Neural progenitor cell (in vitro differentiated cells): ENCODE measurements around the gene ODF2.

ENCODE experiments used
- EZH2phosphoT487 ChIP-seq: fragments of 200-600 bp; sonication (generic); IDR thresholded peaks from 2 replicates; pipeline ENCODE4 v1.6.1; 2017; ENCODE audit warnings: antibody characterized with exemption
- TF ChIP-seq, protein P1 (sequence below): fragments of 200-600 bp; sonication (generic); IDR thresholded peaks from 2 replicates; pipeline ENCODE4 v1.5.1; 2017; ENCODE audit warnings: antibody characterized with exemption, mild to moderate bottlenecking

DNA sequence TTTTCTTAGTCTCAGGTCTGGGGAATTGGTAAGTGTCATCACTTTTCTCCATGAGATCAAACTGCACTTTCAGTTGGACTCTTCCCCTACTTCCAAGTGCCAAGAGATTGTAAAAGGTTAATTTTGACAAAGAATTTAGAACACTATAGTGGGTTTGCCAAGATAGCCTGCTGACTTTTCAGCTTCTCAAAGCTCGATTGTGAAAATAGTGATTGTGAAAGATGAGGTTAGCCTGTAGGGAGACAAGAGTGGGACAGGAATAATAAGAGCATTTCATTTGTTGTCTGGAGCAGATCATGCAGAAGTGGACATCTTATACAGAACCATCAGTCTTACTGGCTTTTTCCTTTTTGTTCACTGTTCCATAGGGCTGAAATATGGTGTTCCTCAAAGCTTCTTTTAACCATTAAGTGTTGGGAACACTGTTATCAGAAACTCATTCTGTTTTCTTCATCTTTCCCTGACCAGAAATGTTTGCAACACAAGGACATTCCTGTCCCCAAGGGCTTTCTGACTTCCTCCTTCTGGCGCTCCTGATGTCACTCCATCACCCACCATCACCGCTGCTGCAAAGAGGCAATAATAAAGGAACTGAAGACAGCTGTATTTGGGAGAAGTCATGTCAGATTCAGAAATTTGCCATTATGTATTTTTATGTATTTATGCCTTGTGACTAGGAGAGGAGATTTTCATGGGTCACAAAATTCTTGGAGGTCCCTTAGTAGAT, 85.0 kb downstream of the ODF2 start:
- TF ChIP-seq, protein P1, sequence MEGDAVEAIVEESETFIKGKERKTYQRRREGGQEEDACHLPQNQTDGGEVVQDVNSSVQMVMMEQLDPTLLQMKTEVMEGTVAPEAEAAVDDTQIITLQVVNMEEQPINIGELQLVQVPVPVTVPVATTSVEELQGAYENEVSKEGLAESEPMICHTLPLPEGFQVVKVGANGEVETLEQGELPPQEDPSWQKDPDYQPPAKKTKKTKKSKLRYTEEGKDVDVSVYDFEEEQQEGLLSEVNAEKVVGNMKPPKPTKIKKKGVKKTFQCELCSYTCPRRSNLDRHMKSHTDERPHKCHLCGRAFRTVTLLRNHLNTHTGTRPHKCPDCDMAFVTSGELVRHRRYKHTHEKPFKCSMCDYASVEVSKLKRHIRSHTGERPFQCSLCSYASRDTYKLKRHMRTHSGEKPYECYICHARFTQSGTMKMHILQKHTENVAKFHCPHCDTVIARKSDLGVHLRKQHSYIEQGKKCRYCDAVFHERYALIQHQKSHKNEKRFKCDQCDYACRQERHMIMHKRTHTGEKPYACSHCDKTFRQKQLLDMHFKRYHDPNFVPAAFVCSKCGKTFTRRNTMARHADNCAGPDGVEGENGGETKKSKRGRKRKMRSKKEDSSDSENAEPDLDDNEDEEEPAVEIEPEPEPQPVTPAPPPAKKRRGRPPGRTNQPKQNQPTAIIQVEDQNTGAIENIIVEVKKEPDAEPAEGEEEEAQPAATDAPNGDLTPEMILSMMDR = no peak
- no peak for TF ChIP-seq EZH2phosphoT487
